CD4-positive, alpha-beta T cell treated with Interleukin-6 for 4 hours (primary cell): ENCODE measurements around the gene ELFN1.

Source experiments
- DNase-seq: peaks from one replicate; pipeline ENCODE4 v3.0.0-alpha.2; 2020; ENCODE audit warnings: mixed read lengths

Gene ELFN1

GRCh38 chr7:1669954-1670893 lies at the start of gene ELFN1:
ELFN1 (plus strand) TSS chr7:1670277; CDS start chr7:1744597, 74,320 bp downstream.
- no peak for DNase-seq

- DNase-seq, result no peak
Observed at GRCh38 chr7:1620835-1621234, 49.2 kb upstream of the ELFN1 start.

- no peak for DNase-seq
Observed at GRCh38 chr7:1621718-1622117, 48.4 kb upstream of the ELFN1 start.

GRCh38 chr7:1622441-1622840 lies 47.6 kb upstream of the ELFN1 start:
- DNase-seq, result no peak

DNA sequence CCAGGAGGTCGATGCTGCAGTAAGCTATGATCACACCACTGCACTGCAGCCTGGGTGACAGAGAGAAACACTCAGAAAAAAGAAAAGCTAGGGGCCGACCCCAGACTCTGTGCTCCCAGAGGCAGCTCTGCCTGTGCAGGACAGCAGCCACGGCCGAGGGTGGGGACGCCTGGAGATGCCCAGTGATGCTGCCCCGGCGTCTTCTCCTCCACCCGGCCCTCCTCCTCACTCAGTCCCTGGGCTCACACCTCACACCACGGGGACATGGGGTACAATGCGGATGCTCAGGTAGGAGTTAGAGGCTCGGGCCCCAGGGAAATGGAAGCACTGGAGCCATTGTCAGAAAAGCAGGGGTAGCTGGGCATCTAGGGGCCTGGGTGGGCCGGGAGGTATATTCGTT lies 46.3 kb upstream of the ELFN1 start:
- no peak for DNase-seq

- DNase-seq, result no peak
Observed at GRCh38 chr7:1624999-1625927, 44.8 kb upstream of the ELFN1 start.

- no peak for DNase-seq
Observed at GRCh38 chr7:1626769-1627168, 43.3 kb upstream of the ELFN1 start.

DNA sequence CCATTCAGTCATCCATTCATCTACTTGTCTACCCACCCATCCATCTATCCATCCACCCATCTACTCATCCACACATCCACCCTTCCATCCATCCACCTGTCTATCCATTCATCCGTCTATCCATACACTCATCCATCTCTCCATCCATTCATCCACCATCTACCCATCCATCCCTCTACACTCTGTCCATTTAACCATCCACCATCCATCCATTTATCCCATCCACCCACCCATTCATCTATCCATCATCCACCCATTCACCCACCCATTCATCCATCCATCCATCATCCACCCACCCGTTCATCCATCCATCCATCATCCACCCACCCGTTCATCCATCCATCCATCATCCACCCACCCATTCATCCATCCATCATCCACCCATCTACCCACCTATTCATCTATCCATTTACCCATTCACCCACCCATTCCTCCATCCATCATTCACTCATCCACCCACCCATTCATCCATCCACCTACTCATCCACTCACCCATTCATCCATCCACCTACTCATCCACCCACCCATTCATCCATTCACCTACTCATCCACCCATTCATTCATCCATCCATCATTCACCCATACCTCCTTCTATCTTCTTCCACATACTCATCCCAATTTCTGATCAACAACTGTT lies 39.3 kb upstream of the ELFN1 start:
- no peak for DNase-seq

- DNase-seq, result no peak
Observed at GRCh38 chr7:1631678-1632077, 38.4 kb upstream of the ELFN1 start.

DNA sequence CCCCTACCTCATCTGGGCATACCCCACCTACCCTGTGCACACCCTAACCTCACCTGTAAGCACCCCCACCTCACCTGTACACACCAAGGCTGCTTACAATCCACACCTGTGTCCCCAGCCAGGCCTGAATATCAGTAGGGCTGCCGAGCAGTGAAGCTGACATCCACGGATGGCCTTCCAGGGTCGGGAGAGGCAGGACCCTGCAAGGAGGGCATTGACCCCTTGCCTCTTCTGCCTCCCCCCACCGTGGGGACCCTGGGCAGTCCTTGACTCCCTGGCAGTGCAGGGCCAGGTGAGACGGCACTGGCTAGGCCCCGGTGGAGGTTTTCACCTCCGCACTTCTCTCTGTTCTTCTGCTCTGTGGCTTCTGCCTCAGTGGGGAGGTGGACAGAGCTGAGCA lies 37.6 kb upstream of the ELFN1 start:
- DNase-seq, result no peak

DNA sequence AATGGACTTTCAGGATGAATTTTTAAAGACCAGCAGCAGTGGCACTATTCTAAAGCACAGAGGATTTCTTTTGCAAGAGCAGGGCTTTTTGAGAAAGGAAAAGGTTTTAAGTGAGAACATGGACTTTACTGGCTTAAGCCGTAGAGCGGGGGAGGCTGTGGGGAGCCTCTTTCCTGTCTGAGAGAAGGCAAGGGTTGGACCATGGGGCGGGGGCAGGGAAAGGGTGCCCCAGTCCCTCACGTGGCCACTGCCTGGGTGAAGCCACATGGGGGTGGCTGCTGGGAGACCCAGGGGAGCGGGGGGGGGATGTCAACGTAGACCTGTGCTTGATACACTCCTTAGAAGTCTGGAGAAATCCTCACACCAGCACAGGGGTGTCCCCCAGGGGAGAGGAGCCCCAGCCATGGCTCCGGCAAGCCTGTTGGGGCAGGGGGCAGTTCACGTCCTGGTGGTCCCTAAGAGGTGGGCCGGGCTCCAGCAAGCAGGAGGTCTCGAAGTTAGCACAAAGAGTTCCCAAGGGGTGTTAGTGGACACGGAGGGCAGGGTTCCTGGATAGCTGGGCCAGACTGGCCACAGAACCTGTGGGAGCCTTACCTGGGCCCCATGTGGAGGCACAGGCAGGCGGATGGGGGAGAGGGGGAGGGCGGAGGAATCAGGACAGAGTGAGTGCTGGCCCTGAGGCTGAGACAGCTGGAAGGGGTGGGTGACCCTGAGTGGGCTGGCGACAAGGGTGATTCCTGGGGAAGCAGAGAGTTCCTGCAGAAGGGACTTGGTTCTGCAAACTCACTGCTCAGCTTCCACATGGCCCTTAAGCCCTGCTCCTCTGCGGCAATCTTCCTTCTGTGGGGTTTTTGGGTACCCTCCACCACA lies 36.9 kb upstream of the ELFN1 start:
- DNase-seq, result no peak

GRCh38 chr7:1635401-1635800 lies 34.7 kb upstream of the ELFN1 start:
- DNase-seq, result no peak

- DNase-seq, result no peak
Observed at GRCh38 chr7:1637155-1637554, 32.9 kb upstream of the ELFN1 start.

DNA sequence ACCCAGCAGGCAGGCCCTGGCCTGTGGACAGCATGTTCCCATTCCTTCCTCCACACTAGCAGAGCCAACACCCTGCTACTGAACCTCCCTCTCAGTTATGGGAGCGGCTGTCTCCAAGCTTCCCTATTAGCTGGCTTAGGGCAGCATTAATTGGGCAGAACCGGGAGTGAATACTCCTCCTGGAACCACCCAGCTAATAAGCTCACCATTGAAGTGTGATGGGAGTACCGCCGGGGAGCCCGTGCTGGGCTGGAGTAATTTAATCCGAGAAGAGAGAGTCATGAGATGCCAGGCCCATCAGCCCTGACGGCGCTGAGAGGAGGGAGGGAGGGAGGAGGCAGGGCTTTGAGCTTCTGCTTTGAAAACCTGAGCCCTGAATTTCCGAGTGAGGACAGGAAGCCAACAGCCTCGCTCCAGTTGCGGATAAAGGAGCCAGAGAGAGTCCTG lies 31.8 kb upstream of the ELFN1 start:
- DNase-seq, result no peak

DNA sequence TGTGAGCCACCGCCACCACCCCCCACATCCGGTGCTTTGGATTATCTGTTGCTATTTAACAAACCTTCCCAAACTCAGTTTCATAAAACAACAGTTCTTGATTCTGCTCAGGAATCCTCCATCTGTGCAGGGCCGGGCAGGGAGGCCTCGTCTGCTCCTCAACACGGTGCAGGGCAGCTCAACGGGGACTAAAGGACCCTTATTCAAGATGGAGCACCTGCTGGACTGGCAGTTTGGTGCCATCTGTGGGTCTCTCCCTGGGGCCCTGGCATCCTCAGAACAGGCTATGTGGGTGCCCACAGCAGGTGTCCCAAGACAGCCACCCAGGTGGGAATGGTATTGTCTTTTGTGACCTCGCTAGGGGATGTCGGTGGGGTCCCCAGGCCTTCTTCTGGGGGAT lies 31.0 kb upstream of the ELFN1 start:
- DNase-seq, result no peak

GRCh38 chr7:1639532-1640175 lies 30.4 kb upstream of the ELFN1 start:
- no peak for DNase-seq

- no peak for DNase-seq
Observed at GRCh38 chr7:1640376-1641172, 29.5 kb upstream of the ELFN1 start.

DNA sequence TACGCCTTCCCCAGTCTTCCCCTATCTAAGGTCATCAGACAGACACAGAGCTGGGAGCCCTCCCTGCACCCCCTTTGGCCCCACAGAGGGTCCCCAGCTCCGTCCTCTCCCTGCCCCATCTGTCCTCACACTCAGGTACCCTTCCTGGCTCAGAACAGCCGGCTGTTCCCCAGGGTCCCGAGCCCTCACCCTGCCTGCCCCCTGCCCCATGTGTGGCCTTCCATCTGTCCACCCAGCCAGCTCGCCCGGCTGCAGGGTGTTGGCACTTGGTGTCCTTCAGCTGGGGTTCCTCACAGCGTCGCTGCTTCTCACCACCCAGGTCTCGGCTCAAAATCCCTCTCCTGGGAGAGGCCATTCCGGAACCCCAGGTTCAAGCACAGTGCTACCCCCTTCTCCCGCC lies 28.9 kb upstream of the ELFN1 start:
- DNase-seq, result no peak

DNA sequence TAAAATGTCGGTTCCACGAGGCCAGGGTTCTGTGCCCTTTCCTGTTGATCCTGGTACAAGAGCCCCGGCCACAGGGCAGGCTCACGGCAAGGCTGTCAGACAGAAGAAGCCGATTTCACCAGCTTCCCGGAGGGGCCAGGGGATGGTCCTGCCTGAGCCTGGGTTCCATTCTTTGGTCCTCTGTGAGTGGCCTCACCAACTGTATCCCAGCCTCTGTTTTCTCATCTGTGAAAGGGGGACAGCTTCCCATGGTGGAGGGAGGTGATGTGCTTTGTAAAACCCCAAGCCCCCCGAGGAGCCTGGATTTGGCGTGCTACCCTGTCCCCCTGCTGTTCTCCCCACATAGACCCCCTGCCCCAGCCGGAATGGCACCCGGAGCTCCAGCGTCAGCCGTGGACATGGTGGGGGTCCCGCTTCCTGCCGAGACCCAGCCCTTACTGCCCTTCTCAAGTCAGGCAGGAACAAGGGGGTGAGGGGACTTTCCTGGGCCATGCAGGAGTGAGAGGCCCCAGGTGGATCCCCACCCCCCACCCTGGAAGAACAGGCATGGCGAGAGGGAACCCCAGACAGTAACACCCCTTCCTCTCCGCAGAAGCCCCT lies 28.3 kb upstream of the ELFN1 start:
- DNase-seq, result no peak

GRCh38 chr7:1642291-1642731 lies 27.8 kb upstream of the ELFN1 start:
- no peak for DNase-seq
